Measurements from ENCODE around the gene CIROP. TPM values are rescaled to one million over a fixed set of nuclear protein-coding genes. Genes with fewer than 3 reads are reported as not detected.

Gene CIROP
- total RNA-seq, 1 donor from 2014 or later, result not detected

GRCh38 chr14:23130871-23131270 is 26.1 kb upstream of the CIROP start:
- intact Hi-C loops (cut with DNase I), result no loop called here
- peak; percentile 64 for DNase-seq
- Histone ChIP-seq H3K36me3 (peaks cover 28% of the 10 kb centered on the region), H3K4me1 (no peaks in the 10 kb centered on the region), H3K27ac (no peak overlapping the region), H3K27me3 (ENCODE audit: low read depth) (no peaks in the 10 kb centered on the region), H3K4me3 (no peak overlapping the region), H3K9me3 (no peaks in the 10 kb centered on the region)
- TF ChIP-seq CTCF (IDR thresholded peaks at IDR 0.05), result no peak
- ATAC-seq, result peak in 1 of 2 donors; percentile 48

DNA sequence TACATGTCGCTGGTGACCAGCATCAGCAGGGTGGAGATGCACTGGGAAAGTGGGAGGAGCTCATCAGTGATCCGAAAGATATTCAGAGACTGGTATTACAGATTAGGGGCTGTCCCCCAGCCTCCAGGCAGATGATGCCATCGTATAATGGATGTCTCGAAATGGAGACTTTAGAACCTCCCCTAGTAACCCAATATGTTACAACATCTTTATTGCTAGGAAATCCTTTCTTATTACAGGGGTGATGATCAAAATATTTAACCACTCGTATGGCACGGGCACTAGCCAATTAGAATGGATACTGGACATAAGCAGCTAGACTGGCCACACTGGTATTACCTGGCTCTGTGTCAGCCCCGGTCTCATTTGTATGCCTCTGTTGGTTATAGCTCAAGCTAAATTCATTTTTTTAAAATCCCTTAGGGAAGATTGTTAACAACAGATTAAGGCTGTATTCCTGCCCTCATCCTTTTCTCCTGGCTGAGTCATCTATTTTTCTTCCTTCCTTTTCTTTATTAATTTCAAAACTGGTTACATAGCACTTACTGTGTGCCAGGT is 25.0 kb upstream of the CIROP start:
- Histone ChIP-seq H3K27ac (no peak overlapping the region), H3K9me3 (no peaks in the 10 kb centered on the region), H3K36me3 (peaks cover 28% of the 10 kb centered on the region), H3K27me3 (ENCODE audit: low read depth) (no peaks in the 10 kb centered on the region), H3K4me1 (no peaks in the 10 kb centered on the region), H3K4me3 (no peak overlapping the region)
- DNase-seq, result no peak
- intact Hi-C loops (cut with DNase I), result no loop called here
- no peak for ATAC-seq
- TF ChIP-seq CTCF (IDR thresholded peaks at IDR 0.05), result no peak

DNA sequence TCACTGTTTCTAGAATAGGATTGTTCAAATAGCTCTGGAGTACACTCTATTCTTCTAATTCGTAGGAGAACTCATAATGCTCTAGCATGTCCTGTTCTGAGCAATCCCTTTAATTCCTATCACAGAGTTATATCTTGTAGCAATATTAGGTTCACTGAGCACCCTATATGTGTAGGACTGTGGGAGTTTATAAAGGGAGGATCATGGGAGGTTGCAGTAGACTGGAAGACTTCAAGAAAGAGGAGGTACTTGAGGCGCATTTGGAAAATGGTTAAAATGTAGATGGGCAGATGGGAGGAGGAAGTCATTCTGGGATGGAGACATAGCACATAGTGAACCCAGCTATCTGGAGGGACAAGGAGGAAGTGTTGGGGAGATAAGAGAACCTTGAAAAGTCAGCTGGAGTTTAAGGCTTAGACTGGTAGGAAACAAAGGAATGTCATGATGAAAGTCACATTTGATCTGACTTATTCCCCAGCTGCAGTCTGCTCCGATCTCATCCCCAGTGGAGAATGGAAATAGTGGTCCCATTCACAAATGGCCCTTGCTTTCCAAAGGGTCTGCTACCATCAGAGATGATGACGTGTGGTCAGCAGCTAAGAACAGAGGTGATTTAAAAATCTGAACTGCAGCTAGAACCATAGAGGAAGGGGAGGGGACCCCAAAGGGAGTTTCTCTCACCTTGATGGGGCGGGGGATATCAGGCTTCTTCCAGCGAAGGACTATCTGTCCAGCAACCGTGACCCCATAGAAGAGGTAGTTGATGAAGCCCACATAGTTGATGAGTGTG is 24.4 kb upstream of the CIROP start:
- no peak for ATAC-seq
- no peaks in the 10 kb centered on the region for H3K9me3 ChIP-seq
- no peak for TF ChIP-seq CTCF (IDR thresholded peaks at IDR 0.05)
- H3K27ac ChIP-seq, result no peak overlapping the region
- H3K36me3 ChIP-seq, result peaks cover 28% of the 10 kb centered on the region
- H3K4me1 ChIP-seq, result no peaks in the 10 kb centered on the region
- no peaks in the 10 kb centered on the region for H3K27me3 ChIP-seq (ENCODE audit: low read depth)
- DNase-seq, result no peak
- no peak overlapping the region for H3K4me3 ChIP-seq
- intact Hi-C loops (cut with DNase I), result no loop called here

- no peak for TF ChIP-seq CTCF (IDR thresholded peaks at IDR 0.05)
- DNase-seq (no peak), ATAC-seq (no peak)
- H3K36me3 ChIP-seq, result peaks cover 28% of the 10 kb centered on the region
- H3K4me3 ChIP-seq, result no peak overlapping the region
- H3K27ac ChIP-seq, result no peak overlapping the region
- no peaks in the 10 kb centered on the region for H3K4me1 ChIP-seq
- H3K9me3 ChIP-seq, result no peaks in the 10 kb centered on the region
- H3K27me3 ChIP-seq (ENCODE audit: low read depth), result no peaks in the 10 kb centered on the region
- intact Hi-C loops (cut with DNase I), result no loop called here
Observed at GRCh38 chr14:23127861-23128260, 23.1 kb upstream of the CIROP start.

DNA sequence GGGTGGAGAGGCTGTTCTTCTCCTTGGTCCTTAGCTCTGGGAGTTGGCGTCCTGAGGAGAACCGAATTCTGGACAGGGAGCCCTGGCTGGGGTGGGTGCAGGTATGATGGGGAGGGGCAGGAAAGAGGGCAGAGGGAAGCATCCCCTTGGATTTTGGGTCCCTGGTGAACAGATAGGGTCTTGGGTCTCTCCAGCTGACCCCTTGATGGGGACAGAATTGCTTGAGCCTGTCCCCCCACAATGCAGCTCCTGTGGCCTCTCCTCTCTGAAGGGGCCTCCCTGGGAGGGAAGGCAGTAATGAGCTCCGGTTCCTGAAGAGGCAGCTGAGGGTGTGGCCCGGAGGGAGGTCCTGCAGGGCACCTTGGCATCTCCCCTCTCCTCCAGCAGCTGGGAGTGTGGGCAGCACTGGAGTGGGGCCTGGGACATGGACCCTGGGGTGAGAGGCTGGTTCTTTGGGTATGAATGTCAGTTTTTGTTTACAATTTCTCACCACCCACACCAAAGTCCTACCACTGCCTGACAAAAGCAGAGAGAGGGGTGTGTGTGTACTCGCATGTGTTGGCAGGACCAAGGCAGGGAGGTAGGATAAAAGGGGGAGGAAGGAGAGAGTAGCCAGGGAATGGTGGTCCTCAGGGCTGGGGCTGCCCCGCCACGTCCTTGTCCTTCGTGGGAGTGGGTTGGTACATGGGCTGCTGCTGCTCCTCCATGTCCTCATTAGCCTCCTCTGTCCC is 21.9 kb upstream of the CIROP start:
- no peak for TF ChIP-seq CTCF (IDR thresholded peaks at IDR 0.05)
- intact Hi-C loops (cut with DNase I), result no loop called here
- Histone ChIP-seq H3K9me3 (no peaks in the 10 kb centered on the region), H3K27me3 (ENCODE audit: low read depth) (no peaks in the 10 kb centered on the region), H3K27ac (no peak overlapping the region), H3K4me3 (no peak overlapping the region), H3K36me3 (peaks cover 28% of the 10 kb centered on the region), H3K4me1 (no peaks in the 10 kb centered on the region)
- no peak for DNase-seq
- no peak for ATAC-seq
